GM12892 (cell line): ENCODE measurements around the gene TMTC2.

Experiments used
- POLR2A ChIP-seq: IDR thresholded peaks from 2 replicates; pipeline ENCODE4 v1.6.1; 2011; ENCODE audit warnings: low read depth, low read length, control low read depth
- TAF1 ChIP-seq: IDR thresholded peaks from 2 replicates; pipeline ENCODE4 v1.6.1; 2011; ENCODE audit warnings: low read depth, mild to moderate bottlenecking, control low read depth, low read length, borderline replicate concordance

GRCh38 chr12:82964446-82964845 is 277.7 kb downstream of the TMTC2 start:
- TF ChIP-seq TAF1 (no peak), POLR2A (no peak)
